T-helper 1 cell (primary cell): Measurements from ENCODE around the gene NCAM2.
"Not testable (repeated sequence)": the region's sequence is repeated elsewhere in the genome, so short reads cannot be mapped to it uniquely, and the experiment has no call there.

Experiments used
- DNase-seq, 5 donors: peaks; one replicate each; pipeline ENCODE4 v3.0.0-alpha.2; 2012 to 2020

NCAM2 gene

GRCh38 chr21:21111309-21111920, 113.2 kb downstream of the NCAM2 start:
- DNase-seq, result no peak

- DNase-seq, result no peak
These were observed 116.3 kb downstream of the NCAM2 start for GRCh38 chr21:21114461-21114860.

- no peak for DNase-seq
These were observed 120.9 kb downstream of the NCAM2 start for GRCh38 chr21:21119091-21119490.

GRCh38 chr21:21122680-21123079, 124.5 kb downstream of the NCAM2 start:
- no peak for DNase-seq

GRCh38 chr21:21132390-21132789, 134.2 kb downstream of the NCAM2 start:
- DNase-seq, result no peak

- DNase-seq, result no peak
These were observed 139.8 kb downstream of the NCAM2 start for GRCh38 chr21:21137986-21138385.

- no peak for DNase-seq
These were observed 148.6 kb downstream of the NCAM2 start for GRCh38 chr21:21146587-21147373.

GRCh38 chr21:21147374-21147745, 149.2 kb downstream of the NCAM2 start:
- DNase-seq, result no peak

- DNase-seq, result no peak
These were observed 149.8 kb downstream of the NCAM2 start for GRCh38 chr21:21148009-21148408.

GRCh38 chr21:21148514-21148913, 150.3 kb downstream of the NCAM2 start:
- DNase-seq, result no peak

- not testable (repeated sequence) for DNase-seq
These were observed 151.2 kb downstream of the NCAM2 start for GRCh38 chr21:21149445-21149844.

GRCh38 chr21:21151231-21151630, 153.0 kb downstream of the NCAM2 start:
- no peak for DNase-seq

GRCh38 chr21:21156397-21156796, 158.2 kb downstream of the NCAM2 start:
- no peak for DNase-seq

- no peak for DNase-seq
These were observed 158.7 kb downstream of the NCAM2 start for GRCh38 chr21:21156957-21157356.

GRCh38 chr21:21158376-21158918, 160.2 kb downstream of the NCAM2 start:
- DNase-seq, result no peak

GRCh38 chr21:21159253-21159899, 161.2 kb downstream of the NCAM2 start:
- DNase-seq, result no peak

- no peak for DNase-seq
These were observed 164.6 kb downstream of the NCAM2 start for GRCh38 chr21:21162786-21163185.

- DNase-seq, result peak in 3 of 5 donors; percentile 5 to 25 (median 5)
These were observed 165.7 kb downstream of the NCAM2 start for GRCh38 chr21:21163904-21164303.

- no peak for DNase-seq
These were observed 166.9 kb downstream of the NCAM2 start for GRCh38 chr21:21165063-21165645.

- no peak for DNase-seq
These were observed 176.5 kb downstream of the NCAM2 start for GRCh38 chr21:21174676-21175075.

GRCh38 chr21:21175798-21176334, 177.7 kb downstream of the NCAM2 start:
- DNase-seq, result no peak

GRCh38 chr21:21177353-21177986, 179.3 kb downstream of the NCAM2 start:
- DNase-seq, result no peak
